Kidney epithelial cell (primary cell): ENCODE results near the gene GGTLC3. TPM values are rescaled to one million over a fixed set of nuclear protein-coding genes. Genes with fewer than 3 reads are reported as not detected.
A peak's percentile ranks its signal among the peaks of the same experiment; 100 is the strongest.
"Not testable (repeated sequence)": the region's sequence is repeated elsewhere in the genome, so short reads cannot be mapped to it uniquely, and the experiment has no call there.

ENCODE experiments used
- DNase-seq: peaks from one replicate; pipeline ENCODE4 v3.0.0-alpha.2; 2010; ENCODE audit warnings: low read depth
- H3K27me3 ChIP-seq: 2 replicates; pipeline ENCODE4 v1.6.0; 2011; ENCODE audit warnings: low read length; ENCODE audit not compliant: control insufficient read depth, insufficient read depth
- H3K36me3 ChIP-seq: 2 replicates; pipeline ENCODE4 v1.5.1; 2011; ENCODE audit warnings: low read length; ENCODE audit not compliant: control insufficient read depth, insufficient read depth
- H3K4me3 ChIP-seq: 2 replicates; pipeline ENCODE4 v1.5.1; 2011; ENCODE audit warnings: low read depth, mild to moderate bottlenecking, control low read depth, low read length
- total RNA-seq: library from RNA; depleted of rRNA; stranded (reverse); fragments of >200 nt; gene quantifications from 2 replicates; pipeline ENCODE4 v1.2.3, GENCODE V29; 2015

Gene GGTLC3
- total RNA-seq, 1 donor from 2014 or later = not detected

DNA sequence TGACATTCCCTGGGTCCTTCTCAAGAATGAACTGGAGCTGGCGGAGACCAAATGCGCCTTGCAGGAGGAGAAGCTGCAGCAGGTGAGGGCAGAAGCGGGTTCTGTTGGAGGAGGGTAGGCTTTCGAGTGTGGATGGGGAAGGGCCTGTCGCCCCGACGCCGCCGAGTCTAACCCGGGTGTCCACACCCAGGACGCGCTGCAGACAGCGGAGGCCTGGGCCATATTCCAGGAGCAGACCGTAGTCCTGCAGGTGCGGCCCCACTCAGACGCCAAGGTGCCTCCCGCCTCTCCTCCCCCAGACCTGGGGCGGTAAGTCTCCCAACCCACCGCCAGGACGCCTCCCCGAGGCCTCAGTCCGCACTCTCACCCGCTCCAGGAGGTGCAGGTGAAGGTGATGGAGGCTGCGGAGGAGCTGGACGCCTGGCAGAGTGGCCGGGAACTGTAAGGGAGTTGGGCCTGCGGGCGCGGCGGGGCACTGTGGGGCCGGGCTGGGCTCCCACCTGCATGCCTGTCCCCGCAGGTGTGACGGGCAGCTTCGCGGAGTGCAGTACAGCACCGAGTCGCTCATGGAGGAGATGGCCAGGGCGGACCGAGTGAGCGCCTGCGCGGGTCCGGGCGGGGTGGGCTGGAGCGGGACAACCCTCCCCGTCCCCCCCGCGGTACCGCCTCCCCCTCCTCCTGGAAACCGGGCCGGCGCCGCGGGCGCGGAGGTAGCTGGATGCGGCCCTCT, 11.6 kb upstream of the GGTLC3 start:
- H3K36me3 ChIP-seq, DNase-seq, H3K27me3 ChIP-seq, H3K4me3 ChIP-seq: not testable (repeated sequence)

DNA sequence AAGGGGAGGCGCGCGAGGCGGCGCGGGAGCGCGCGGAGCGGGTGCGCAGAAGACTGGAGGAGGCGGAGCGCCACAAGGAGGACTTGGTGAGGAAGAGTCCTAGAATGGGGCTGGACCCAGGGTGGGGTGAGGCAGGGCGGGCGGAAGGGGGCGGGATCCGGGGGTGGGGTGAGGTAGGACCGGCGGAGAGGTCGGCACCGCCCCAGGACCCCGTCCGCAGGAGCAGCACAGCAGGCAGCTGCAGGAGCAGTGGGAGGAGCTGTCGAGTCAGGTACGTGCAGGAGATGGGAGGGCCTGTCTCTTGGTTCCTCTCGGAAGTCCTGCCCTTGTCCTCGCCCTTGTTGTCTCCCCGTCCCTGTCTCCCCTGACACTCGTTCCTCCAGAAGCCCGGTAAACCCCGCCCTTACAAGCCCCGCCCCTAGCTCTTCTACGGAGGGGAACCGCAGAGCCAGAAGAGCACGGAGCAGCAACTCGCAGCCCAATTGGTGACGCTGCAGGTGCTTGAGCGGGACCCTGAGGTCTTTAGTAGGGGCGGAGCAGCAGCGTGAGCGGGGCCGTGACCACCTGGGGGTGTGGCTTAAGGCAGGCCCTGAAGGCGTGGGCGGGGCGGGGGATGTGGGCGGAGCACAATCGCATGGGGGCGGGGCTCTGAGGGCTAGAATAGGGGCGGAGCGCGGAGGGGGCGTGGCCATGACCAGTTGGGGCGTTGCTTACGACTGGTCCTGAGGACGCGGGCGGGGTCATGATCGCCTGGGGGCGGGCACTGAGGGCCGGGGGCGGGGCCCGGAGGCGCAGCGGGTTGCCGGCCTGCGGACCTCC, 10.8 kb upstream of the GGTLC3 start:
- DNase-seq = peak; percentile 38
- peak overlapping the region; percentile 34 for H3K4me3 ChIP-seq

DNA sequence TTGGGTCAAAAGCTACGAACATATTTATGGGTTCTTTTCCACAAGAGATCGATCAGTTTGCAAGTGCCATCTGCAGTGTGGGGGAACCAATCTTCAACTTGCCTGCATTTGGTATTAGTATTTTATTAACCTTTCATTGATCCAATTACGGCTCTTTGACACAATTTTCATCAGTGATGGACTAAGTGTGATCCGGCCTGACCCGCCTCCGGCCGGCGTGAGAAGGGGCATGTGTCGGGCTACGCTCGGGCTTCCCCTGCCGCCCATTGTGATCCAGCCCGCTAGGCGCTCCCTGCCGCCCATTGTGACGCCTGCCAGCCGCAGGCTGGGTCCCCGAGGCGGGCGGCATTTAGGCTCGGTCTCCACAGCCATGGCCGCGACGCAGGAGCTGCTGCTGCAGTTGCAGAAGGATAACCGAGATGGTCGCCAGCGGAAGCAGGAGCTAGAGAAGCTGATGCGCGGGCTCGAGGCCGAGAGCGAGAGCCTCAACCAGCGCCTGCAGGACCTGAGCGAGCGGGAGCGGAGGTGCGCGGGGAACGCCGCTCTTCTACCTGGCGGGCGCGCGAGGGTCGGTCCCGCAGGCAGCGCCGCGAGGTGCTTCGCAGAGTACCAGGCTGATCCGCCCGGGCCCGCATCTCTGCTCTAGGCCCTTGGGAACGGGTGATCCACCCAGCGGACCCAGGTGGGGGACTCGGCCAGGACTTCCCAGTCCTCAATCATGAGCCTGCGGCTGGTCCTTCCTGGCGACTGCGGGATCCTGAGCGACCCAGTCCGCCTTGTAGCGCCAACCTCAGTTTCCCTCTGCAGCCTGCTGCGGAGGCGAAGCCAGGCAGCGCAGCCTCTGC, 10.0 kb upstream of the GGTLC3 start, which contains the start of gene TMEM191B:
Gene TMEM191B (plus strand): TSS at position 51 of the 845 bp plus-strand sequence. CDS start 179 bp downstream, at position 230.
- H3K27me3 ChIP-seq, DNase-seq, H3K36me3 ChIP-seq: not testable (repeated sequence)
- peak within 1 kb of the TSS; percentile 34 for H3K4me3 ChIP-seq

More for the DNA sequence above, 10.8 kb upstream of the GGTLC3 start:
- H3K36me3 ChIP-seq, H3K27me3 ChIP-seq: not testable (repeated sequence)

DNA sequence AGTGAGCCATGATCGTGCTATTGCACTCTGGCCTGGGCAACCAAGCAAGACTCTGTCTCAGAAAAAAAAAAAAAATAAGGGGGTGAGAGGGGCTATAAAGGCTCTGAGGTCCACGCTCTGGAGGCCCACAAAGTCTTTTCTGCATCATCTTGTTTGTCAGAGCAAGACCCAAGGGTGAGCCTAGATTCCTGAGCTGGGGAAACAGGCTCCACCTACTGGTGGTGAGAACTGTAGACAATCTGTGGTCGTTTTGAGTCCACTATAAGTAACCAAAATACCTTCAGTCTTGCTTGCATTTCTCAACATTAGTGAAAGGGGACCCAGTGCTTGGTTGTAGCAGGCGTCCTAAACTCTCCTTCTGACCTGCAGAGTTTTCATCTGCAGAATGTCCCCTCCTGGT, 5.4 kb upstream of the GGTLC3 start:
- not testable (repeated sequence) for H3K4me3 ChIP-seq, H3K27me3 ChIP-seq, DNase-seq, H3K36me3 ChIP-seq

DNA sequence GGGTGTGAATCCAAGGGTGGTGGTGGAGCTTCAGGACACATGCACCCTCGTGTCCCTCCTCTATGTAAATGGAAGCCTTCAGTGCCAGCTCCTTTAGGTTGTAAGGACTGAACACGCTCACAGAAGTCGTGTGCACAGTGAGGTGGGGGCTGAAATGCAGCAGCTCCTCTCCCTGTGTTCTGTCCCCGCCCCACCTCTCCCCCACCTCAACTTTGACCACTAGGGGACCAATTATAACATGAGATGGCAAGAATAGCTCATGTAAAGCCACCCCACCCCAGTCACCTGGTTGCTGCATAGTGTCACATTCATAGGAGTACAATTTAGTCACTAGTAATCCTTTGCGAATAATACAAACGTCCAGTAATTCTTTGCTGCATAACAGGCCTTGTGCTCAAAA, 4.8 kb upstream of the GGTLC3 start:
- DNase-seq, H3K36me3 ChIP-seq, H3K27me3 ChIP-seq, H3K4me3 ChIP-seq: not testable (repeated sequence)

DNA sequence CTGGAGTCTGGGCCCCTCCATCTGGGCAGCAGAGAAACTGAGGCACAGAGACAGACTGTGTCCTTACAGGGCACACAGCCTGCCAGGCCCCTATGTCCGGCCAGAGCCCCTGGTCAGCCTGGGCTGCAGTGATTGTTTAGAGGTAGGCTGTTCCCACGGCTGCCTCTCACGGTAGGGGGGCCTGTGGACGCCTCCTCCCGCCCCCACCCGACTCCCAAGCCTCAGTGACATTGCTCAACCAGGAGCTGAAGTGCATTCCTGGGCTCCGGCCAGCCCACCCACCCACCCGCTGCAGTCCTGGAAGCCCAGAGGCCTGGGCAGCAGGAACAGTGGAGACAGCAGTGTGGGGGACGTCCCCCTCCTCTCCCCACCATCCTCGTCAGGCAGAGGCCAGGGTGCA, 4.5 kb downstream of the GGTLC3 start:
- not testable (repeated sequence) for DNase-seq, H3K36me3 ChIP-seq, H3K27me3 ChIP-seq, H3K4me3 ChIP-seq

DNA sequence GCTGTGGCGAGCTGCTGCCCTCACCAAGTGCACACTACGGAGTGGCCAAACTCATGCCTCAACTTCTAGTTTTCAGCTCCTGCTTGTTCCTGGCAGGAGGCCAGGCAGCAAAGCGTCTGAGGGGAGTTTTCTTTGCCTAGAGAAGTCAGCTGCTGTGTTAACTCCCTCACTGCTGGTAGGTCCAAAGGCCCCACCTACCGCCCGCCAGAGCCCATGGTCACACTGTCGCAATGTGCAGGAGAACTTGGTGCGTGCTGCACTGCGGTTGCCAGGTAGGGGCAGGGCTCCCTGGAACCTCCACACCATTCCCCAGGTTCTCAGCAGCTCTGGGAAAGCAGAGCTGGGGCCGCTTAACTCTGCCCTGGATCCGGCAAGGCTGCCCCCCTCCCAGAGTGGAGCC, 5.6 kb downstream of the GGTLC3 start:
- DNase-seq = not testable (repeated sequence)

DNA sequence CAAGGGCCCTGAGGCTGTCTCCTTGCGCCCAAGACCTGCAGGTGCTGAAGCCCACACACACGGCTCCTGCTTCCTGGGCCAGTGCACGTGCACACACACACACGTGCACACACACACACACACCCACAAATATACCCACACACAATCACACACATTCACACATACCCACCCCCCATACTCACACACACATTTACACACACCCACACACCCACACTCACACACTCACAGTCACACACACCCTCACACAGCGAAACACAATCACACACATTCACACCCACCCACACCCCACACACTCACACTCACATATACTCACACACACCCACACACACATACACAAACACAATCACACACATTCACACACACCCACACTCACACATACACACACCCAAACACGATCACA, 6.6 kb downstream of the GGTLC3 start:
- H3K36me3 ChIP-seq, H3K27me3 ChIP-seq, H3K4me3 ChIP-seq, DNase-seq: not testable (repeated sequence)

More for the DNA sequence above, 5.6 kb downstream of the GGTLC3 start:
- H3K4me3 ChIP-seq, H3K36me3 ChIP-seq, H3K27me3 ChIP-seq: not testable (repeated sequence)

DNA sequence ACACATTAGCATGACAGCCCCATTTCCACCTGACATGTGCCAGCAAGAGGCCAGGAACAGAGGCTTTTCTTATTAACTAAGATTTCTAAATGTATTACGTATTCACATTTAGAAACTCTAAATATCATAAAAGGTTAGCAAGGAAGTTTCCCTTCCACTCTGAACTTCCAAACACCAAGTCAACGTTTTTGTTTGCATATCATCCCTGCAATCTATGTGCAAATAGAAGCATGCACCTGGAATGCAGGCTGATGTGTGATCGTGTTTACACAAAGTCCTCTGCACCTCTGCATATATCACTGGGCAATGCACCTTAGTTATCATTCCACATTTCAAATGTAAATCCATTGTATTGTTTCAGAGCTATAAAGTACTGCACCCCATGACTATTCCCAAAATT, 21.7 kb downstream of the GGTLC3 start:
- H3K4me3 ChIP-seq, H3K36me3 ChIP-seq, H3K27me3 ChIP-seq, DNase-seq: not testable (repeated sequence)

Other genes with a start within 250 kb of the GGTLC3 start
- 1.0 and 3.0 TPM in 2 replicates for gene TMEM191B, start 9.6 kb upstream of the GGTLC3 start, total RNA-seq
- gene RIMBP3, start 93.8 kb upstream of the GGTLC3 start, total RNA-seq = 0.75 and 1.1 TPM in 2 replicates